IgD-negative memory B cell (primary cell): ENCODE measurements around the gene LYSMD4. TPM values are rescaled to one million over a fixed set of nuclear protein-coding genes. Genes with fewer than 3 reads are reported as not detected.

ENCODE experiments used
- H3K27ac Mint-ChIP-seq, 3 donors: one replicate each; pipeline ENCODE4 v1.8.0; 2020 to 2022; ENCODE audit warnings: mild to moderate bottlenecking in 3 of 3, mixed read lengths in 3 of 3, moderate library complexity in 1 of 3
- H3K27me3 Mint-ChIP-seq: one replicate; pipeline ENCODE4 v1.8.0; 2021; ENCODE audit warnings: mixed read lengths
- H3K36me3 Mint-ChIP-seq: one replicate; pipeline ENCODE4 v1.8.0; 2020; ENCODE audit warnings: mild to moderate bottlenecking, mixed read lengths
- H3K4me1 Mint-ChIP-seq, 3 donors: one replicate each; pipeline ENCODE4 v1.8.0; 2020 to 2022; ENCODE audit warnings: mixed read lengths in 3 of 3, mild to moderate bottlenecking in 1 of 3
- H3K4me3 Mint-ChIP-seq, 4 donors: one replicate each; pipeline ENCODE4 v1.8.0; 2020 to 2022; ENCODE audit warnings: mild to moderate bottlenecking in 4 of 4, mixed read lengths in 4 of 4, moderate library complexity in 3 of 4
- H3K9me3 Mint-ChIP-seq, 3 donors: one replicate each; pipeline ENCODE4 v1.8.0; 2020 to 2021; ENCODE audit warnings: mixed read lengths in 3 of 3, mild to moderate bottlenecking in 1 of 3
- polyA plus RNA-seq: library from polyadenylated mRNA; unstranded; fragments of 300-500 nt; fragmentation: Illumina TruSeq; gene quantifications from one replicate; pipeline ENCODE4 v1.2.3, GENCODE V29; 2021

LYSMD4 gene
- polyA plus RNA-seq, 1 donor from 2014 or later: 3.1 TPM

DNA sequence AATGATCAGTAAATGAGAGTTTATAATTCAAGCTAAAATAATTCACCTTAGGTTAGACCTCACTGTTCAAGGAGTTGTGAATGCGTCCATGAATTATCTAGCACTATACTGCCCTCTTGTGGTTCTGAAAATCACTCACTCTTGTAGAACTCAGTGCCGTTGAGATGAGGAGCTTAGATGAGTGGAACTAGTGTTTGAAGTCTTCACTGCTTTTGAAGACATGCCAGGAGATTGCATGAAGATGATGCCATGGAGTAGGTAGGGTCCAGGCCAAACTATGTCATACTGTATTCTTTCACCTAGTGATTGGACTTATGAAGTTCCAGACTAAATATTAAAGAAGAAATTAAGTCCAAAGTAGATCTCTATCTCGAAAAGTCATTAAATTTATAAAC is 28.8 kb downstream of the LYSMD4 start:
- Mint-ChIP-seq H3K36me3 (no peaks in the 10 kb centered on the region), H3K9me3 (no peaks in the 10 kb centered on the region), H3K4me3 (peak overlapping the region in 1 of 4 donors; percentile 55), H3K27ac (peak overlapping the region in 2 of 3 donors; percentile 1 to 53), H3K4me1 (peaks cover 17 to 36% (median 32%) of the 10 kb centered on the region in 3 donors), H3K27me3 (no peaks in the 10 kb centered on the region)

DNA sequence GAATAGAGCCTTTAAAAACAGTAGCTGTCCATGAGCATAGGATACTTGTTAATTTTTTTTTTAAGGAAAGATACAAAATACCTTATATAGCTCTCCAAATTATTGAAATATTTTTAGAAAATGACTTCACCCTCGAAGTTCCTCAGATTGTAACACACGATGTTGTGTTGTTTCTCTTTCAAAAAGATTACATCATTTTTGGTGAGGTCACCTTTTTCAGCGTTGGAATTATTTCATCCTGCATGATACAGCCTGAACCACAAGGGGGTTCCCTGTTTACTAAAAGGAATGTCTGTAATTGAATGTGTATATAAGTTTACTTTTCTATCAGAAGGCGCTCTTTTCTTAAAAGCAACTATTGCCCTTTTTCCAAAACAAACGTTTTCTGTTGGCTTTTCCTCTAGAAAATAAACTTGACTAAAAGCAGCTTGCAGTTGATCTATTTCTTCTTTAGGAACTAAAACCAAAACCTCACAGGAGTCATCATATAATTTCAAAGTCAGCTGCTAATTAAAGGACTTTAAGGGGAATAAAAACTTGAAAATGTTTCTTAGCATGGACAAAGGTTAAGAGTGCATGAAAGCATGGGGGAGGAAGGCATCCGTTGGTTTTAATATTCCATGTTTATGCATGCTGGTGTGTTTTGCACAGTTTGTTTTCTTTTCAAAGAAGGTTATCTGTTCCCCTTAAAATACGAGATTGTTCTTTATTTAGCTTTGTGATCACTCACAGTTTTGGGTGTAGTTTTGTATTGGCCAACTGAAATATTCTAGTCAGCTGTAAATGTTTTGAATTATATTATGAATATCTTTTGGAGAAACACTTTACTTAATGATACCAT is 29.4 kb downstream of the LYSMD4 start:
- H3K27ac Mint-ChIP-seq: peak overlapping the region; percentile 1 to 94 (median 87)
- peaks cover 17 to 32% (median 30%) of the 10 kb centered on the region in 3 donors for H3K4me1 Mint-ChIP-seq
- H3K27me3 Mint-ChIP-seq: no peaks in the 10 kb centered on the region
- H3K4me3 Mint-ChIP-seq: peak overlapping the region in 2 of 4 donors; percentile 47 to 55
- no peaks in the 10 kb centered on the region for H3K9me3 Mint-ChIP-seq
- no peaks in the 10 kb centered on the region for H3K36me3 Mint-ChIP-seq

GRCh38 chr15:99702895-99703602 is 30.2 kb downstream of the LYSMD4 start:
- H3K36me3 Mint-ChIP-seq: no peaks in the 10 kb centered on the region
- H3K4me3 Mint-ChIP-seq: peak overlapping the region in 1 of 4 donors; percentile 47

DNA sequence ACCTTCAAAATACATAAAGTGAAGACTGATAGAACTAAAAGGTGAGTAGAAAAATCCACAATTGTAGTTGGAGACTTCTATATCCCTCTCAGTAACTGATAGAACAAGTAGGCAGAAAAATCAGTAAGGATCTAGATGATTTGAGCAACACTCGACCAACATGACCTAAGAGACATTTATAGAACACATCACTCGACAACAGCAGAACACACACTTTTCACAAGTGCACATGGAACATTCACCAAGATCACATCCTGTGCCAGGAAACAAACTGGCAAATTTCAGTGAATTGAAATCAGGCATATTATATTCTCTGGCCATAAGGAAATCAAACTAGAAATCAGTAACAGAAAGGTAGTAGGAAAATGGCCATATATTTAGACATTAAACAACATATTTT is 37.1 kb downstream of the LYSMD4 start:
- Mint-ChIP-seq H3K4me3 (no peak overlapping the region), H3K9me3 (no peaks in the 10 kb centered on the region), H3K27ac (no peak overlapping the region), H3K27me3 (no peaks in the 10 kb centered on the region), H3K36me3 (peaks cover 4% of the 10 kb centered on the region), H3K4me1 (peaks cover 0 to 3% (median 1%) of the 10 kb centered on the region in 3 donors)

More at GRCh38 chr15:99702895-99703602, 30.2 kb downstream of the LYSMD4 start:
- Mint-ChIP-seq H3K4me1 (peaks cover 17 to 31% (median 29%) of the 10 kb centered on the region in 3 donors), H3K27ac (peak overlapping the region; percentile 1 to 94 (median 87)), H3K9me3 (no peaks in the 10 kb centered on the region), H3K27me3 (no peaks in the 10 kb centered on the region)

- Mint-ChIP-seq H3K27ac (peak overlapping the region in 2 of 3 donors; percentile 17 to 80), H3K9me3 (no peaks in the 10 kb centered on the region), H3K27me3 (no peaks in the 10 kb centered on the region), H3K4me3 (no peak overlapping the region), H3K36me3 (peaks cover 9% of the 10 kb centered on the region), H3K4me1 (peaks cover 0 to 3% (median 0%) of the 10 kb centered on the region in 3 donors)
Measured at GRCh38 chr15:99692825-99693224, 40.4 kb downstream of the LYSMD4 start.

GRCh38 chr15:99686290-99686689 is 46.9 kb downstream of the LYSMD4 start:
- no peak overlapping the region for H3K4me3 Mint-ChIP-seq
- peaks cover 1% of the 10 kb centered on the region for H3K27me3 Mint-ChIP-seq
- H3K36me3 Mint-ChIP-seq: peaks cover 18% of the 10 kb centered on the region
- H3K9me3 Mint-ChIP-seq: peaks cover 0 to 20% (median 0%) of the 10 kb centered on the region in 3 donors
- no peak overlapping the region for H3K27ac Mint-ChIP-seq
- peaks cover 2 to 19% (median 15%) of the 10 kb centered on the region in 3 donors for H3K4me1 Mint-ChIP-seq

DNA sequence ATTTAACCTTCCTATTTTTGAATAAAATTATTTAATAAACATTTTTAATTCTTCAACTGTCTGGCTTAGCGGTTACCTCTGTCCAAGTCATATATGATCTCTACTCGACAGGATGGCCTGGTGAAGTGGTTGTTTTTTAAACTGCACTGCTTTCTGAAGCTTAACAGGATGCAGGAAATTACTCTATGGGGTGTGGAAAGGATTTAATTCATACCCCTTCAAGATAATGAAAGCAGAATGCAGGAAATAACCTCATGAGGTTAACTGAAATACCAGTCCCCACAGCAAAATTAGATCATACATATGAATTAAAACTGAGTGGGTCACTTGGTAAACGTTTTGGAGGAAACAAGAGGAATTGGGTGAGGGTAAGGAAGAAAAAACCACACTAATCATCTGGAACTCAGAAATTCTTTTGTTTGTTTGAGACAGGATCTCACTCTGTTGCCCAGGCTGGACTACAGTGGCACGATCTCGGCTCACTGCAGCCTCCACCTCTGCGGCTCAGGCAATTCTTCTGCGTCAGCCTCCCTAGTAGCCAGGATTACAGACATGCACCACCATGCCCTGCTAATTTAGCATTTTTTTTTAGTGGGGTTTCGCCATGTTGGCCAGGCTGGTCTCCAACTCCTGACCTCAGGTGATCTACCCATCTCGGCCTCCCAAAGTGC is 50.1 kb downstream of the LYSMD4 start:
- peaks cover 4 to 27% (median 19%) of the 10 kb centered on the region in 3 donors for H3K4me1 Mint-ChIP-seq
- H3K27ac Mint-ChIP-seq: no peak overlapping the region
- peaks cover 1% of the 10 kb centered on the region for H3K27me3 Mint-ChIP-seq
- H3K36me3 Mint-ChIP-seq: peaks cover 20% of the 10 kb centered on the region
- peak overlapping the region in 1 of 4 donors; percentile 74 for H3K4me3 Mint-ChIP-seq
- H3K9me3 Mint-ChIP-seq: peaks cover 0 to 29% (median 0%) of the 10 kb centered on the region in 3 donors

GRCh38 chr15:99682455-99682854 is 50.8 kb downstream of the LYSMD4 start:
- peaks cover 0 to 29% (median 0%) of the 10 kb centered on the region in 3 donors for H3K9me3 Mint-ChIP-seq
- no peak overlapping the region for H3K4me3 Mint-ChIP-seq
- peaks cover 1% of the 10 kb centered on the region for H3K27me3 Mint-ChIP-seq
- H3K4me1 Mint-ChIP-seq: peaks cover 4 to 27% (median 18%) of the 10 kb centered on the region in 3 donors
- H3K27ac Mint-ChIP-seq: peak overlapping the region in 1 of 3 donors; percentile 56
- peaks cover 21% of the 10 kb centered on the region for H3K36me3 Mint-ChIP-seq

GRCh38 chr15:99681990-99682389 is 51.2 kb downstream of the LYSMD4 start:
- H3K27me3 Mint-ChIP-seq: peaks cover 1% of the 10 kb centered on the region
- H3K4me1 Mint-ChIP-seq: peaks cover 4 to 27% (median 18%) of the 10 kb centered on the region in 3 donors
- H3K4me3 Mint-ChIP-seq: no peak overlapping the region
- H3K27ac Mint-ChIP-seq: peak overlapping the region in 1 of 3 donors; percentile 64
- peaks cover 21% of the 10 kb centered on the region for H3K36me3 Mint-ChIP-seq
- peaks cover 0 to 29% (median 0%) of the 10 kb centered on the region in 3 donors for H3K9me3 Mint-ChIP-seq

- Mint-ChIP-seq H3K36me3 (peaks cover 17% of the 10 kb centered on the region), H3K27me3 (peaks cover 1% of the 10 kb centered on the region), H3K9me3 (peaks cover 0 to 24% (median under 1%) of the 10 kb centered on the region in 3 donors), H3K27ac (peak overlapping the region in 2 of 3 donors; percentile 19 to 32), H3K4me3 (no peak overlapping the region), H3K4me1 (peaks cover 4 to 27% (median 18%) of the 10 kb centered on the region in 3 donors)
Measured at GRCh38 chr15:99680276-99680675, 53.0 kb downstream of the LYSMD4 start.

- Mint-ChIP-seq H3K4me3 (peak overlapping the region in 1 of 4 donors; percentile 20), H3K36me3 (peaks cover 16% of the 10 kb centered on the region), H3K27me3 (peaks cover 1% of the 10 kb centered on the region), H3K4me1 (peaks cover 1 to 18% (median 13%) of the 10 kb centered on the region in 3 donors), H3K9me3 (peaks cover 0 to 10% (median 2%) of the 10 kb centered on the region in 3 donors), H3K27ac (peak overlapping the region in 1 of 3 donors; percentile 40)
Measured at GRCh38 chr15:99677540-99678134, 55.6 kb downstream of the LYSMD4 start.
